GM21367 (cell line): Measurements from ENCODE around the gene OR8H3.
"Not testable (repeated sequence)": the region's sequence is repeated elsewhere in the genome, so short reads cannot be mapped to it uniquely, and the experiment has no call there.

Experiments used
- ATAC-seq: cut with Tn5 transposase; IDR thresholded peaks from one replicate; pipeline ENCODE4 v1.9.1; 2021; ENCODE audit not compliant: unreplicated experiment

Gene OR8H3, protein sequence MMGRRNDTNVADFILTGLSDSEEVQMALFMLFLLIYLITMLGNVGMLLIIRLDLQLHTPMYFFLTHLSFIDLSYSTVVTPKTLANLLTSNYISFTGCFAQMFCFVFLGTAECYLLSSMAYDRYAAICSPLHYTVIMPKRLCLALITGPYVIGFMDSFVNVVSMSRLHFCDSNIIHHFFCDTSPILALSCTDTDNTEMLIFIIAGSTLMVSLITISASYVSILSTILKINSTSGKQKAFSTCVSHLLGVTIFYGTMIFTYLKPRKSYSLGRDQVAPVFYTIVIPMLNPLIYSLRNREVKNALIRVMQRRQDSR

GRCh38 chr11:56122073-56122472 lies at the start of gene OR8H3:
OR8H3 (plus strand) TSS chr11:56122373; CDS start chr11:56122373, 0 bp downstream.
- ATAC-seq: no peak

- no peak for ATAC-seq
Measured at GRCh38 chr11:56089697-56090096, 32.5 kb upstream of the OR8H3 start.

DNA sequence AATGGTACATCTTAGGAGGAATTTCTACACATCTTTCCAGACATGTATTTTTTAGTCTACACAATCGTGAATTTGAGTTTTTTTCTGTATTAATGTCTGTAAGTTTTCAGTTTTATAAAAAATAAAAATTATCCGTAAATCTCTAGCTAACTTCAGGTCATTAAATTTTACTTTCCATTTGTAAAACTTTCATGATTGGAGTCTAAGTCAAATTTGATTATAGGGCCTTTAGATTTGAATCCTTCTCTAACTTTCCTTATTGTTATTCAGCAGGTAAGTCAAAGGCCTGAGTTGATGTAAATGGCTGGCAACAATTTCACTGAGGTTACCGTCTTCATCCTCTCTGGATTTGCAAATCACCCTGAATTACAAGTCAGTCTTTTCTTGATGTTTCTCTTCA lies 29.2 kb upstream of the OR8H3 start, which contains the start of gene OR8I2:
TSS of gene OR8I2 (plus strand) at position 301 of the 400 bp plus-strand sequence. CDS start at position 301, 0 bp downstream.
- no peak for ATAC-seq

GRCh38 chr11:56103210-56103737 lies 18.9 kb upstream of the OR8H3 start, which contains the start of gene OR8H2:
OR8H2 (plus strand) TSS chr11:56103687; CDS start chr11:56105043, 1,356 bp downstream.
- no peak for ATAC-seq

DNA sequence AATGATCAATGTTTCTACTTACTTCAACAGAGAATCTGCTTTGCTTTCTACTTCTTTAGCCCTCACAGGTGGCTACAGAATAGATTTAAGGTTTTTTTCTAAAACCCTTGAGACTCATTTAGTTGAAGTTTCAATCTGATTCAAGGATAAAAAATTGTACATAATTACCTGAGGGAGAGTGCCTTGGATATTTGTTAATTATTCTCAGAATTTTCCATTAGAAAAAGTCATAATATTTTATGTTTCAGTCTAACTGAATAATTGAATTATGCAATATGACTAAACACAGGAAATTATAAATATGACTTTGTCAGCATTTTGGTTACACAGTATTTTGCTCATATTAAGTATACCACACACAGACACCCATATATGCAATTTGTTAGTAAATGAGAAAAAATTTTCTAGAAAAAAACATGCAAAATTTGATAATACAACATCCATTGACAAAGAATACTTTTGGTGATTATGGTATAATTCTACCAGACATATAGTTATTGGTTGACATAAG lies 18.0 kb downstream of the OR8H3 start, which contains the start of gene OR8J3:
TSS of gene OR8J3 (minus strand) at position 51 of the 511 bp plus-strand sequence. CDS start 2,483 bp downstream, outside the sequence.
- ATAC-seq: no peak

GRCh38 chr11:56143681-56144080 lies 21.5 kb downstream of the OR8H3 start:
- ATAC-seq: not testable (repeated sequence)

- ATAC-seq: no peak
Measured at GRCh38 chr11:56151376-56151775, 29.2 kb downstream of the OR8H3 start.

DNA sequence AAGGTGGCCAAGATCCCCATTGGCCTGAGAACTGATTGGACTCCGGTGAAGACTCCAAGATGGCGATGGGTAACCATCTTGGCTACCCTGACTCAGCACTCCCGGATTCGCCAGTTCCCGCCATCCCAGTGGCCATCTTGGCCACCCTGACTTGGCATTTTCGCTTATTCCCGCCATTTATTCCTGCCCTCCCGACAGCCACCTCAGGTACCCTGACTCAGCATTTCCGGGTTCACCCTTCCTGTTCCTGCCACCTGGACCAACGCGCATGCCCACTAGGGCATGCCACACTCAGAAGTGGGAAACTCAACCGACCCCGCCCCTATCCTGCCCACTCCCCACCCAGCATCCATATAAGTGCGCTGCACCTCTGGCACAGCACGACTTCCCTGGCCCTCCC lies 30.2 kb downstream of the OR8H3 start:
- no peak for ATAC-seq

DNA sequence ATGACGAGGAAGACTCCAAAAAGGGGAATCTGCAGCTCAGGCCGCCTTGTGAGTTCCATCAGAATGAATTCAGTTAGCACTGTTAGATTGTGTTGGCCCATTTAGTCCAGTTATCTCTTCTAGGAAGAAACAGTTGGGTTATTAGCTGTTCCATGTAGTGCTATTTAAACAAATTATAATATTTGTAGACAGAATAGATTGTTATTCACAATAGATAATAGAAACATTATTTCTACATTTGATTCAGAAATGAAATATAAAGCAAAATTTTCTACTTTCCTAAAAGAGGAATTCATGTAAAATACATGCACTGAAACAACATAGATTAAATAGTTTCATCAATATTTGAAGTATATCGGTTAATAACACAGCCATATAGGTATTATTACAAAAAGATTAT lies 38.0 kb downstream of the OR8H3 start, which contains the start of gene OR8K5:
TSS of gene OR8K5 (minus strand) at position 101 of the 400 bp plus-strand sequence. CDS start at position 101, 0 bp downstream.
- no peak for ATAC-seq

DNA sequence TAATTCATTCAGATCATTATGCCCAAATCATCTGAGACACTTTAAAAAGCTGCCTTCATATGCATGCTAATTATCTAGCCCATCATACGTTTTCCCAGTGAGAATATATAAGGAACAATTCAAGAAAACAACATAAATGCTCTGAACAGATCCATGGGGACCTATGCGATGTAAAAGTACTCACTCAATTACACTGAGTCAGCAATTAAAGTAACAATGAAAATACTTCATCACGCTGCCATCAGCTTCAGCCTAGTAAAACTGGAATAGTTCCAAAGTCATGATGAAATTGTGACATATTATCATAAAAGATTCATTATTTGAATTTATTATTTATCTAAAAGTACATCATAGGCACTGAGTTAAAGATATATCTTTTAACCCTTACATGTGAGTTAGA lies 41.6 kb downstream of the OR8H3 start:
- no peak for ATAC-seq

- ATAC-seq: no peak
Measured at GRCh38 chr11:56172256-56172830, 50.2 kb downstream of the OR8H3 start.
